HG02943 (cell line): Measurements from ENCODE around the gene SLC29A2.

Experiments used
- ATAC-seq: cut with Tn5 transposase; IDR thresholded peaks from one replicate; pipeline ENCODE4 v1.9.1; 2021; ENCODE audit warnings: mild to moderate bottlenecking, low read depth, moderate library complexity; ENCODE audit not compliant: unreplicated experiment

SLC29A2 gene, protein sequence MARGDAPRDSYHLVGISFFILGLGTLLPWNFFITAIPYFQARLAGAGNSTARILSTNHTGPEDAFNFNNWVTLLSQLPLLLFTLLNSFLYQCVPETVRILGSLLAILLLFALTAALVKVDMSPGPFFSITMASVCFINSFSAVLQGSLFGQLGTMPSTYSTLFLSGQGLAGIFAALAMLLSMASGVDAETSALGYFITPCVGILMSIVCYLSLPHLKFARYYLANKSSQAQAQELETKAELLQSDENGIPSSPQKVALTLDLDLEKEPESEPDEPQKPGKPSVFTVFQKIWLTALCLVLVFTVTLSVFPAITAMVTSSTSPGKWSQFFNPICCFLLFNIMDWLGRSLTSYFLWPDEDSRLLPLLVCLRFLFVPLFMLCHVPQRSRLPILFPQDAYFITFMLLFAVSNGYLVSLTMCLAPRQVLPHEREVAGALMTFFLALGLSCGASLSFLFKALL

DNA sequence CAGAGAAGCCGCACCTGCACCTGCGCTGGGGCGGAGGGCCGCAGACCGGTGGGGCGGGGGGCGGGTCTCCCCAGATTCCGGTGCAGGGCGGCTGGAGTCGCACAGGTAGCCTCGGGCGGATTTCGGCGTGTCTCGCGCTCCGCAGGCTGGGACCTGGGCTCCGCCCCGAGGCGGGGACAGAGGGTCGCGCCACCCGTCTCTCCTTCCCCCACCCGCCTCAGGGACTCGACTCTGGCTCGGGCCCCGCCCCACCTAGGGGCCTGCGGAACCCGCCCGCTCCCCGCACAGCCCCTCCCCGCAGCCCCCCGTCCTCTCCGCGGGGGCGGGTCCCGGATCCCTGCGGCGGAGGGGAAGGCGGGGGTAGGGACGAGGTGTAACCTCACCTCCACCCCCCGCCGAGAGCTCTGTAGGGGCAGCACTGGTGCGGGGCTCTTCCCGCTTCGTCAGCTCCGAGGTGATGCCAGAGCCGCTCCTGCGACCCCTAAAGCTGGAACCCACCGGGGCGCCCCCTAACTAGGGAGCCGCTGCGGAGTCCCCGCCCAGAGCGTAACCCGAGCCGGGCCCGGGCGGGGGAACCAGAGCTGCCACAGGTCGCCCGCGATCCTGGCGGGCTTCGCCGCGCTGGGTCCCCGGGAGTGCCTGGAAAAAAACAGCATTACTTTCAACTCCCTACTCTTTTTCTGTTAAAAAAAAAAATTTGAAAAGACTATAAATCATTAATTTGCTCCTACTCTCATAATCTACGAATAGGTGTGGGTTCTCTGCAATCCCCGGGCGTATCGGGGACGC, at the start of gene SLC29A2:
Gene SLC29A2 (minus strand): TSS at position 134 of the 789 bp plus-strand sequence. CDS start 169 bp downstream, outside the sequence.
- no peak for ATAC-seq

DNA sequence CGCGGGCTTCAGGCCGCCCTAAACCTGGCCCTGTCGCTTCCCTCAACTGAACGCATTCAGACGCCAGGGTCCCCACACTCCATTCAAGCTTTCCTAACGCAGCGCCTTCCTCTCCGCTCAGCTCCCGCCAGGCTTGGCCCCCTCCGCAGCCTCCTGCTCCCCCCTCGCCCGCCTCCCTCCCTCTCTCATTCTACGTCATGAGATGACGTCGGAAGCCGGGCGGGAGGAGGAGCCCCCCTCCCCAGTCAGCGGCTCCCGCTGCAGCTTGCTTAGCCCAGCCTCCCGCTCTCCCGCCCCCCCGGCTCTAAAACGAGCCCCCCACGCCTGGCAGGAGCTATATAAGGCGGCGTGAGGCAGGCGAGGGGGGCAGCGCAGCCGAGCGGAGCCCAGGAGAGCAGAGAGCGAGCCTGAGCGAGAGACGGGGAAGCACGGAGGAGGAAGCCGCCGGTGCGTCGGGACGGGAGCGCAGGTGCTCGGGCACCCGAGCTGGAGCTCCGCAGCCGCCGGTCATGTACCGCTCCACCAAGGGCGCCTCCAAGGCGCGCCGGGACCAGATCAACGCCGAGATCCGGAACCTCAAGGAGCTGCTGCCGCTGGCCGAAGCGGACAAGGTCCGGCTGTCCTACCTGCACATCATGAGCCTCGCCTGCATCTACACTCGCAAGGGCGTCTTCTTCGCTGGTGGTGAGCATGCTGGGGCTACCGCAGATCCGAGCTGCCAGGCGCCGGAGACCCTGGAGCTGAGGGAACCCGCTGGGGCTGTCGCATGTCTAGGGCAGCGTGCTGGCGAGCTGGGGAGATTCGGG, 49.3 kb upstream of the SLC29A2 start, which contains the start of gene NPAS4:
Gene NPAS4 (plus strand): TSS at position 365 of the 806 bp plus-strand sequence. CDS start 145 bp downstream, at position 510.
- no peak for ATAC-seq

DNA sequence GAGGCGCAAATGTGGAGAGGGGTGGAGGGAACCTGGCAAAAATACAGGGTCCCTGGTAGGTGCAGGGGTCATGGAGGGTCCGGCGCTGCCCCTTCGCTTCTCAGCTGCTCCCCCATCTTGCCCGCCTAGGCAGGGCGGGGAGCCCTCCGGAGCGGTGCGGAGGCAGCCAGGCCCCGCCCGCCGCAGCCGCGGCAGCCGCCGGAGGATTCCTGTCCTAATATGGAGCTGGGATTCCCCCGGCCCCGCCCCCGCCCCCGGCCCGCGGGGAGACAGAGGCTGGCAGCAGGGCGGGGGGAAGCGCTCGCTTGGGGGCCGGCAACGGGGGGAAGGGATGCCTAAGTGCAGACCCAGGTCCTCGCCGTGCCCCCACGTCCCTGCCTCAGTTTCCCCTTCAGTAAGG, 48.3 kb upstream of the SLC29A2 start:
- ATAC-seq = no peak

DNA sequence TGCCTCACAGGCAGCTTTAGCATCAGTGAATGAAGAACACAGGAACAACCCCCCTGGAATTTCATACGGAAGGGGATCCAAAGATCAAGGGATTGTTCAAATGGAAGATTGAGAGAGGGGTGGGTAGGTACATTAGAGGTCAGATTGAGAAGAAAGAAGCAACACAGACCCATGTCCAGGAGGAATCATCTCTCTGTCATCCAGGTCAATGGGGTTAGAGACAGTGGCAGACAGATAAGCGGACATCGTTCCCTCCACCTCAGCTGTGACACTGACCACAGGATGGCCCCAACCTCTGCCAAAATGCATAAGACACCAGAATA, 47.4 kb upstream of the SLC29A2 start:
- ATAC-seq = no peak

DNA sequence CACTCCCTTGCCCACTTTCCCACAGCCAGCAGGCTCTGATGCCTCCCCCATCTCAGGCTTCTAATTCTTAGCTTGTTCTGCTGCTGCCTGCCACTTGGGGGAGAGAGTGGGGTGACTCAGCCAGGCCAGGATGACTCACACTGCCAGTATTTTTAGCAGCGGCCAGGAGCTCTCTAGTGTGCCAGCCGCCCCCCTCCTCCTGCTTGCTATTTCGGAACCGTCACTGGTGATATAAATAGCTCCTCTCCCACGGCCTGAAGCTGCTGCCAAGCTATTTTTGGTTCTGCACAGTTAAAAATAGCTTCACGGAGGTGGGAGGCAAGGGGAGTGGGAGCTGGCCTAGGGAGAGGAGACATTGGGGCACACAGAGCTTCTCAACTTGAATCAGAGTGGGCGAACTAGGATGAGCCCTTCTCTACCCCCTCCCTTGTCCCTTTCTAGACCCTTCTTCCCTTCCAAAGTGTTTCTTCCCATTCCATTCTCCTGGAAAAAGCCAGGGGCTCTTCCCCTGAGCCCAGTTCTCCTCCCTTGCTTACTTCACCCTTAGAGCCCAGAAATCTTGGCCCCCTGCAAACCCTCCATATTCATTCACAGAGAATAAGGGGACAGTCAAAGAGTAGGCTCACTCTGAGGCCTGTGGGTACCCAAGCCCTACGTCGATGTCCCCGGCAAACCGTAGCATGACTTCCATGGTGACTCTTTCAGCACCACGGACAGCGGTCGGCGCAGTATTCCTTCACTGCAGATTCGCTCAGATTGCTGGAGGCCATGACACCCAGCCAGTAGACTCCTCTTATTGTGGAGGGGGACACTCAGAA, 46.8 kb upstream of the SLC29A2 start:
- no peak for ATAC-seq

DNA sequence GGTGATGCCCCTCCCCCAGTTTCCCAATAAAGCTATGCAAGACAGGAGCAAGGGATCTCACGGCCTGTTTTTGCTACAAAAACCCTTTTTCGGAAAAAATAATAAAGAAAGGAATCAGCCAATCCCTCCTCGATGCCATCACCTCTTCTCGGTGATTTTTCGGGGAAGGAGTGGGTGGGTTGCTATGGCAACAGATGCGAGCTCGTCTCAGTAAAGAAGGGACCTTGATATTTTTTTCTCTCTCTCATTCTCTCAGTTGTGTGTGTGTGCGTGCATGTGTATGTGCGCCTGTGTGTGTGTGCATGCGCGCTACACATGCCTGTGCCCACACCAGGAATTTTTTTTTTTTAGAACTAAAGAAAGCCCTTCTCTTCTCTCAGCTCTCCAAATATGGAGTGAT, 45.4 kb upstream of the SLC29A2 start:
- ATAC-seq = no peak

DNA sequence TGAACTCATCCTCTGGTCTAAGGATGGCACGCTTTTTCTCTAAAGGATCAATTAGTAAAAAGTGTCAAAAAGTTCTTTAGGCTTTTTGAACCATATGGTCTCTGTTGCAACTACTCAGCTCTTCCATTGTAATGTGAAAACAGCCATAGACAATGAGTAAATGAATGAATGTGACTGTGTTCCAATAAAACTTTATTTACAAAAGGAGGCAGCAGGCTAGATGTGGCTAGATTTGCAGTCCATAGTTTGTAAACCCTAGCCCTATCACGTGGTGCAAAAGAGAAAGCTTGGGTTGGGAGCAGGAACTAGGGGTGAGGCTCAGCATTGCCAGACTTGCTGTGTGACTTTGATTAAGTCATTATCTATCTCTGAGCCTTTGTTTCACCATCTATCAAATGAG, 43.9 kb upstream of the SLC29A2 start:
- ATAC-seq = no peak

DNA sequence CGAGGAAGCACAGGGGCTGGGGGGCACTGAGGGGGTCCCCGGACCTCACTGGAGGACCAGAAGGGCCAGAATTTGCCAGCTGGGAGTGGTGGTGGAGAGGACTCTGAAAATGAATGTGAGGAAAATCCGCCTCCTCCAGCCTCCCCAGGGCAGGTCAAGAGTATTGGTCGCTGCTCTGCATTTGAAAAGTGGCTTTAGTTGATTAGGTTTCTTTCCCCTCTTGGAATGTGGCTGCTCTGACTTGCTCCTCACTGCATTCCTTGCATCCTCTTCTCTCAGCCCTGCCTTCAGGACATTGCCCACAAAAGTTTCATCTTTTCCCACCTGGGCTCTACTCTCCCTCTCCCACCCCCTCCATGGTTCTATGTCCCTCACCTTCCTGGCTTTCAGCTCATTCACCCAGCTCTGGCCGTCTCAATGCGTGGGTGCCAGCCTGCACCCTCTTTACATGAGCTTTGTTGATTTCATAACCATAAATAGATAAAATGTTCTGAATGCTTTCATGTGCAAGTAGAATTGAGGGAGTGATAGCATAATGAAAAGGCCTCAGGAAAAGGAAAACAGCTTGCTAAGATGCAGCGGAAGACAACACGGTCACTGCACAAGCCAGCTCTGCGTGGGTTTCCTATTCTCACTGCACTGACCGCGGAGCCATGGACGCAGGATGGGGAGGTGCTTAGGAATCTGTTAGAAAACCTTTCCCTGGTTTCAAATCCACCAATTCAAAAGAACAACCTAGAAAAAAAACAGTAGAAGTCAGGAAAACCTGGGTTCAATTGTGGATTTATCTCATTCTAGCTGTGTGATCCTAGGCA, 42.8 kb upstream of the SLC29A2 start:
- no peak for ATAC-seq

DNA sequence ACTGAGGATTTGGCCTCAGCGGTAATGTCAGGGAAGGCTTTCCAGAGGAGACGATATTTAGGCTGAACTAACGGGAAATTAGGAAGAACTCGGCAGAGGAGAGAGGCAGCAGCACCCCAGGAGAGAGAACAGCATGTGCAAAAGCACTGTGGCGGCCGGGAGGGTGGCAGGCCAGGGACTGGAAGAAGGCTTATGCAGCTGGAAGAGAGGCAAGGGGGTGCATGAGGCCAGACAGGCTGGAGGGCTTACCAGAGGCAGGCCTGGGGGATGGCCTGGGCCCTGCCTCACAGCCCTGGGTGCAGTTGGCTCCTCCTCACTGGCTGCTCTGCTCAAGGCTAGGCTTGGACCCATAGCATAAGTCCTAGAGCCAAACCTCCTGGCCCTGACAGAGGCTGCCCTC, 41.6 kb upstream of the SLC29A2 start:
- no peak for ATAC-seq

DNA sequence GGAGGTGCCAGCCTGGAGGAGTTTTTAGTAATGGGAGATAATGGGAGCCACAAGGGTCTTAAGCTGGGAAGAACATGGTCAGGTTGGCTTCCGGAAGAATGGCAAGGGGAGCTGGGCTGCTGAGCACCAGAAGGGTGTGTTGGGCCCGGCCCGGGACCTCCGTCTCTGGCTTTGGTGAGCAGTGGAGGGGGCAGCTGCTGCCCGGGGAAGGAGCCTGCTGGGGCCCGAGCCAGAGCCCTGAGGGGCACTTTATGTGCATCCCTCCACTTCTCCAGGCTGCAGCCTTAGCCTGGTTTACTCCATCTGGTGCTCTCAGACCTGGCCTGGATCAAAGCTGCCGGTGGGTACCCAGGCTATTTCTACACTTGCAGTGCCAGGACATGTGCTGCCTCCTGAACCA, 40.5 kb upstream of the SLC29A2 start:
- no peak for ATAC-seq

DNA sequence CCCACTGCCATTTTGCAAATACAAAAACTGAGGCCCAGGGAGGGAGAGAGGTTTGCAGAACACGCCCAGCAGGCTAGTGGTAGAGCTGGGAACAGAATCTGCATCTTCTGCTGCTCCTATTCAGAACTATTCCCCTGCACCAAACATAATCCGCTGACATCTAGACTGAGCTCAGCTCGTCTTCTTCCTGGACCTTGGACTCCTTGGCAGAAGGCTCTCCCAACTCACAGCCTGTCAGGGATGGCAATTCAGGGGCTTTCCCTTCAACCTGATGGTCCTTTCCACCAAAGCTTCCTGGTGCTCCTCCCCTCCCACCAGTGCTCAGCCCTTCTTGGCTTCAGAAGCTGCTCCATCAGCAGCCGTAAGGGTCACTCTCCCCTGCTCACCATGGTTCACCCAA, 39.8 kb upstream of the SLC29A2 start:
- ATAC-seq = no peak

DNA sequence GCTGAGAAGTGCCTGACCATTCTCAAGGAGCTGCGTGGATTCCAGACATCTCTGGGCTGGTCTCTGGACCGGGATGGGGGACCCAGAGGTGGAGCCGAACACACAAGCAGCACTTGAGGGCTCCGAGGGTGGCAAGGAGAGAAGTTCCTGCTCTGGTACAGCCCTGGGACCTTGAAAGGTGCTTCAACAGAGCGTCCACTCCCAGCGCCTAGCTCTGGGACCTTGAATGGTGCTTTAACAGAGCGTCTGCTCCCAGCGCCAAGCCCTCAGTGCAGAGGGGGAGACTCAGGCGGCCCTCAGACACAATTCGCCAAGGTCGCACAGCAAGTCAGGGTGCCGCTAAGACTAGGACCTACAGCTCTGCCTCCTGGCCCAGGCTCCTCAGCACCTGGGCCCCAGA, 38.6 kb upstream of the SLC29A2 start:
- no peak for ATAC-seq

DNA sequence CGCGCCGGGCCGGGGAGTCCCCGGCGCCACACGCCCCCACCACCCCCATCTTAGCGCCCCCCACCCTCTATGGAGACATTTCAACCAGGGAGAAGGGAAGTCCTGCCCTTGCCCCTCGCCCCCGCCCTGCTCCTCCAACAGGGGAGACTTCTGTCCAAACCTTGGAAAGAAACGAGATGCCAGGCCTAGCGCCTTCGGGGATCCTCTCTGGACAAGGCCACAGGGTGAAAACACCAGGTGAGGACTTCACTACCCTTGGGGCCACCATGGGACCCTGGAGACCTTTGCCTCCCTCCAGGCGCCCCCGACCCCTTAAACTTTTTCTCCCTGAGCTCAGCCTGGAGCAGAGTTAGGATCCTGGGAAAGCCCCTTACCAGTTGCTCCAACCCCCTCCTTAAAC, 37.7 kb upstream of the SLC29A2 start:
- no peak for ATAC-seq

DNA sequence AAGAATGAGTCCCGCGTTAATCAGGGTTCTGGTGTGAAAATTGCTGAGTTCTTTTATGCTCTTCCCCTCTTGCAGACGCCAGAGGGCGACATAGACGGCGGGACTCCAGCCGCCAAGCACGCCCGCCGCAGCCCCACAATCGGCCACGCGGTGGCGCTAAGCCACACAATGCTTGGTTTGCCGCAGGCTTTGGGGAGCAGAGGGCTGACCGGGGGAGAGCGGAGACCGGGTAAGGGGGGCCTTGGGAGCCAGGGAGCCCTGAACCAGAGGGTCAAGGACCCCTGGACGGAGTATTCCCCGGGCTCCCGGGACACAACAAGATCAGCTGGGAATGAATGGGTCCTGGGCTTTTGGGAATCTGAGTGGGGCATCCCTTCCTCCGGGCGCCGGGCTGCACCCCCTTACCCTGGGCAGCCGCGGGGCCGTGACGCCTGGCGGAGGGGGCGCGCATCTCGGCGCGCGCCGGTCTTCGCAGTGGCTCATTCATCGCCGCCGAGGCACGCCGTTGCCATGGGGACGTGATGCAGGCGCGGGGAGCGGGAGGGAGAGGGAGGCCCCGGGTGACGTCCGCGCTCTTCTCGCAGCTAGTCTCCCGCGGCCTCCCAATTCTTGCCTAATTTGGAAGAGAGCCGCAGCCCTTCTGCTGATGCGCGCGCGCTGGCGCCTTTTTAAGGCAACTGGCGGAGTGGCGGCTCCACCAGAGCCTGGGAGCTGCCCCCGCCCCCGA, 37.1 kb upstream of the SLC29A2 start:
- no peak for ATAC-seq

DNA sequence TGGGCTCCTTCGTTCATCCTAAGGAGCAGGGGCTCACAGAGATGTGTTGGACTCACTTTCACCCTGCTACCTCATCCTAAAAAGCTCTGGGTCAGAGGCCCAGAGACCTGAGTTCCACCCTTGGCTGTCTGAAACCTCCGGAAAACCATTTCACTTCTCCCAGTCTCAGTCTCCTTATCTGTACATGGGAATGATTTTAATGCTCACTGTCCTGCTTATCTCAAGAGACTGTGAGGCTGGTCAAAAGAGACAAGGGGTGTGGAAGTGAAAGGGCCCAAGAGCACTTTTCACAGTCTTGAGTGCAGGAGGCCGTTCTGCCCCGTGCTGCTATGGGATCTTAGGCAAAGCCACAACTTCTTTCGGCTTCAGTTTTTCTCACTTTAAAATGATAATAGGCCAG, 36.1 kb upstream of the SLC29A2 start:
- no peak for ATAC-seq

DNA sequence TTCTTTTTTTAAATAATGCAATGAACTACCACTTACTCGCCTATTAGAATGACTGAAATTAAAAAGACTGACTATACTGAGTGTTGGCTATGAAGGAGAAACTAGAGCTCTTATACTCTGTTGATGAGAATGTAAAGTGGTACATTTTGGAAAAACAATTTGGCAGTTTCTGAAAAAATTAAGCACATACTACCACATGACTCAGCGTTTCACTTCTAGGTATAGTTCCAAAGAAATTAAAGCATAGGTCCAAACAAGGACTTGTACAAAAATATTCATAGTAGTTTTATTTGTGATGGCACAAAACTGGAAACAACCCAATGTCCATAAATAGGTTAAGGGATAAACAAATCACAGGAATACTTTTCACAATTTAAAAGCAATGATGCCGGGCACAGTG, 22.4 kb upstream of the SLC29A2 start:
- ATAC-seq = no peak

DNA sequence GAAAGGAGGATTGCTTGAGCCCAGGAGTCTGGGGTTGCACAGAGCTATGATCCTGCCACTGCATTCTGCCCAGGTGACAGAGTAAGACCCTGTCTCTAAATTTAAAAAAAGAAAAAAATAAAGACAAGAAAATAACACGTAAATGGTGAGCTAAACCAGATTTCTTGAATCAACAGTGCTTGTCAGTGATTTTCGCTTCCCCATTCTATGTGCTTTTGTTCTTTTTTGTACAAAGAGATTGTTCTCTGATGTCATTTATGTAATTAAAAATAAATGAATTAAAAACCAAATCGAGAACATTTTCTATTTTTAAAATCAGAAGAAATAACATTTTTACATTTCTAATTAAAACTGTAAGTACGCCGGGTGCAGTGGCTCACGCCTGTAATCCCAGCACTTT, 19.8 kb upstream of the SLC29A2 start:
- no peak for ATAC-seq

DNA sequence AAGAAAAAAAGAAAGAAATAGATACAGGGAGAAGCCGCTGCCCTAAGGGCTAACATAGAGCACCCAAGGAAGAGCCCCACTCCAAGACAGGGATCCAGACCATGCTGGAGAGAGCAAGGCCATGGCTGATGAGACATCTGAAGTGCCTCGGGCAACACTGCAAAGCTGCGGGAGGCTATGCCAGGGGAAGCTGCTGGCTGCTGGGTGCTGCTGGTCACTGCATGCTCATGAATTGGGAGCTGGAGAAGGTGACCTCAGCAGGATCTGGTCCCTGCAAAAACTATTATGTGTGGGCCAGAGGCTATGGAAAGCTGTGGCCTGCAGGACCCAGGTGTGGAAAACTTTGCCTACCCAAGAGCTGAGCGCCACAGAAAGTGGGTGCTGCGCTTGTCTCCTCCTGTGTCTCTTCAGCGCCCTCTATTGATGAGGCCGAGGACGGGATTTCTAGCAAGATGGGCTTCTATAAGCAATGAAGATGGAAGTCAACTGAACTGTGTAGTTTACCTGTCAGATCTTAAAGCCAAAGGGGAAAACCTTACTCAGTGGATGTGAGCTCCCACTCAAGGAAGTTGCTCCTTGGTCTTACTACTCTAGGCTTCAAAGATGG, 17.3 kb upstream of the SLC29A2 start:
- ATAC-seq = no peak
